HG02588 (cell line): ENCODE measurements around the gene ZSCAN5B.

Experiments used
- ATAC-seq: cut with Tn5 transposase; IDR thresholded peaks from one replicate; pipeline ENCODE4 v1.9.1; 2021; ENCODE audit warnings: mild to moderate bottlenecking, moderate library complexity; ENCODE audit not compliant: unreplicated experiment

The ZSCAN5B gene

DNA sequence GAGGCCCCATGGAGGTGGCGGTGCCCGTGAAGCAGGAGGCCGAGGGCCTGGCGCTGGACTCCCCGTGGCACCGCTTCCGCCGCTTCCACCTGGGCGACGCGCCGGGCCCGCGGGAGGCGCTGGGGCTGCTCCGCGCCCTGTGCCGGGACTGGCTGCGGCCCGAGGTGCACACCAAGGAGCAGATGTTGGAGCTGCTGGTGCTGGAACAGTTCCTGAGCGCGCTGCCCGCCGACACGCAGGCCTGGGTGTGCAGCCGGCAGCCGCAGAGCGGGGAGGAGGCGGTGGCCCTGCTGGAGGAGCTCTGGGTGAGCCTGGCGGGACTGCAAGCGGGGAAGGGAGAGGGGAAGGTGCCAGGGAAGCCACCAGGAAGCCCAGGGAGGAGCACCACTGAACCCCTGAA, 50.7 kb downstream of the ZSCAN5B start:
- no peak for ATAC-seq

DNA sequence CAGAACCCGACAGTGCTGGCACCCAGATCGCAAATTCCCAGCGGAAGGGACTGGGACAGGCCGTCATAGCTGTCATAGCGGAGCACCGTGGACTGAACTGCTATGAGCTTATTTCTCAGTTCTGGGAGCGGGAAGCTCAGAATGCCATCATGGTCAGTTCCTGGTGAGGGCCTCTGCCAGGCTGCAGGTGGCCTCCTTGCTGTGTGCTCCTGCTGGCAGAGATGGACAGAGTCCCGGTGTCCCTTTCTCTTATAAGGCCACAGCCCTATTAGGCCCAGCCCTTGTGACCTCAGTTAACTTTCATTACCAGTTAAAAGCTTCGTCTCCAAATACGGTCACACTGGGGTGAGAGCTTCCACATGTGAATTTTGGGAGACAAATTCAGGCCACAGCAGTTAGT, 51.9 kb downstream of the ZSCAN5B start:
- ATAC-seq, result no peak

DNA sequence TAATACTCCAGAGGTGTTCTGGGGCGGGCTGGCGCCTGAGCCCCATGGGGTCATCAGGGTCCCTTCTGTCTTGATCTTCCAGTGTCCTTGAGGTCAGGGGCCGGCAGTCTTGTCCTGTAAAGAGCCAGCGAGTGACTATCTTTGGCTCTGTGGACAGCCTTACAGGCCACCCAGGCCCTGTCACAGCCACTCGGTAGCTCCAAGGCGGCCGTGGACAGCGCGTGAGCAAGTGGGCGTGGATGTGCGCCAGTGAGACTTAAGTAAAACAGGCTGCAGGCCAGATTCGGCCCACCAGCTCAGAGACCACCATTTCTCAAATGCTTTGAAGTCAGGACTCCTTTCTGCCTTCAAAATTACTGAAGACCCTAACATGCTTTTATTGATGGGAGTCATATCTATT, 52.8 kb downstream of the ZSCAN5B start:
- ATAC-seq, result no peak

DNA sequence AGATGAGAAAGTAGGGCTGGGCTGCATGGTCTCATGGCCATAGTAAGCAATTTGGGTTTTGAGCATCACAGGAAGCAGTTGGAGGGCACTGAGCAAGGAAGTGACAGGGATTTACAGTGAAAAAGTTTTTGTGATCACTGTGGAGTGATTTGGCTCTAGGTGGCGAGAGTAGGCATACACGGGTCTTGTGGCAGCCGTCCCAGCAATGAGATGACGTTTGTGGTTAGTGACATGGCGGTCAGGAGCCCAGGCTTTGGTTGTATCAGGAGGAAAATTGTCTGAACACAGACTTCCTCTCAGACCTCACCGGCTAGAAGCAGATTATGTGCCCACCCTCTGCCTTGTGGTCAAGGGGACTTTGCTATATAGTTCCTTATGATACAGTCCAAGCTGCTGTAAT, 53.2 kb downstream of the ZSCAN5B start:
- ATAC-seq, result no peak

DNA sequence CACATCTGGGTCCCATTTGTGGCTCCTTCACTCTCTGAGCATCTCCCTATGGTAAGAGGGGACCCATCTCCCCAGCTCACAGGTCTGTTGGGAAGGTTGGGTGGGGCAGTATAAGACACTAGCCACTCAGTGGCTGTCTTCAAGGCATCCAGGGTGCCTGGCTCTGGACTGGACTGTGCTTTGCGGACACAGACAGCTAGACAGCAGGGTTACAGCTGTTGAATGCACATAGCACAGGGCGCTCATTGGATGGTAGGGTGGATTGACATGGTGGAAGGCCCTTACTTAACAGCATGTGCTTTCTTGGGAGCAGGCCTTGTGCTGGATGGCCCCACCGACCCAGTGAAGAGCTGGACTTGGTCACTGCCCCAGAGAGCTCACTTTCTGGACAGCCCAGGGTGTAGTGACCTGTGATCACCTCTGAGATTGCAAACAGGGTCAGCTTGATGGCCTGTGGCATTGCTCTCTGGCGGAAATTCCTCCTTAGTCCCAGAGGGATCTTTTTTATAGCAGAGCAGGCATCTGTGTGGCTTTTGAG, 54.6 kb downstream of the ZSCAN5B start:
- no peak for ATAC-seq

DNA sequence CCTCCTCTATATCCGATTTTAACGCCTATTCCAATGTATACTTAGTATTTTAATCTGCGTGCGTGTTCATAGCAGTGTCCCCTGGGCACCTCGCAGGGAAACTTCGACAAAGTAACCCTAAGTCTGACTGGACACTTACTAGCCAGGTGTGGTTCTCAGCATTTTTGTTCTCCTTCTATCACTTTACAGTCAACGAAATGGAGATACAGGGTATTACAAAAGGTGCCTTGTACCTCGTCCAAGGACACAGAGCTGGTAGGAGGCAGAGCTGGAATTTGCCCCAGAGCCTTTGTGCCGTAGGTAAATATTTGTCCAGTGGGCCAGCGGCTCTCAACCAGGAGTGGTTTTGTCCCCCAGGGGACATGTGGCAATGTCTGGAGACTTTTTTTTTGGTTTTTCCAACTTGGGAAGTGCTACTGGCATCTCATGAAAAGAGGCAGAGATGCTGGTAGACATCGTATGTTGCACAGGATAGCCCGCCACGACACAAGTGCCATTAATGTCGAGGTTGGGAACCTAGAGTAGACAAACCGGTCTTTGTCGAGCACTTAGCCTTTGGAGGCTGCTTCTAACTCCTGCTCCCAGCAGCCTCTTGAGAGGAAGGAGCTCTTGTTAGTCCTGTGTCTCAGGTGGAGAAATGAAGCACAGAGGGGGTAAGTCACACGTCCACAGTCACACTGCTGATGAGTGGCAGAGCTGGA, 55.3 kb downstream of the ZSCAN5B start:
- no peak for ATAC-seq

DNA sequence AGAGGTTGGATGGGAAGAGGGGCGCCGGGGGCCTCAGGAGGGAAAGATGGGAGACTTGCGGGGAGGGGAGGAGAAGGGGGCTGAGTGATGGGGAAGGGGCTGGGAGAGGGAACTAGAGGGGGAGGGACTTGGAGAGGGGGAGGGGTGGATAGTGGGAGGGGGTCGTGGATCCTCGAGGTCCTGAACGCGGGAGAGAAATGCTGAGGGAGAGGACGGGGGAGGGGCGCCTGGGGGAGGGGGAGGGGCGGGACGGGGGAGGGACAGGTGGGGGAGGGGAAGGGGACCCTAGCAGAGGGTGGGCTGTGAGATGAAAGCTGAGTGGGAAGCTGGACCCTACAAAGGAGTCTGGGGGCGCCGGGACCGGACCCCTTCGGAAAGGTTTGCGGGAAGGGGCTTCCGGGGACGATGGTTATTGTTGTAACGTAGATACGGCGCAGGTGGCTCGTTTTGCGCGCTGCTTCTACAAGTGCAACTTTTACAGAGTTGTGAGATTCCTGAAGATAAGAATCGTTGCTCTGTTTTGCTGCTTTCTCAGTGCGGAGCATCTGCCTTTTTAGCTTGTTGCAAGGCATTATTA, 56.1 kb downstream of the ZSCAN5B start:
- no peak for ATAC-seq

DNA sequence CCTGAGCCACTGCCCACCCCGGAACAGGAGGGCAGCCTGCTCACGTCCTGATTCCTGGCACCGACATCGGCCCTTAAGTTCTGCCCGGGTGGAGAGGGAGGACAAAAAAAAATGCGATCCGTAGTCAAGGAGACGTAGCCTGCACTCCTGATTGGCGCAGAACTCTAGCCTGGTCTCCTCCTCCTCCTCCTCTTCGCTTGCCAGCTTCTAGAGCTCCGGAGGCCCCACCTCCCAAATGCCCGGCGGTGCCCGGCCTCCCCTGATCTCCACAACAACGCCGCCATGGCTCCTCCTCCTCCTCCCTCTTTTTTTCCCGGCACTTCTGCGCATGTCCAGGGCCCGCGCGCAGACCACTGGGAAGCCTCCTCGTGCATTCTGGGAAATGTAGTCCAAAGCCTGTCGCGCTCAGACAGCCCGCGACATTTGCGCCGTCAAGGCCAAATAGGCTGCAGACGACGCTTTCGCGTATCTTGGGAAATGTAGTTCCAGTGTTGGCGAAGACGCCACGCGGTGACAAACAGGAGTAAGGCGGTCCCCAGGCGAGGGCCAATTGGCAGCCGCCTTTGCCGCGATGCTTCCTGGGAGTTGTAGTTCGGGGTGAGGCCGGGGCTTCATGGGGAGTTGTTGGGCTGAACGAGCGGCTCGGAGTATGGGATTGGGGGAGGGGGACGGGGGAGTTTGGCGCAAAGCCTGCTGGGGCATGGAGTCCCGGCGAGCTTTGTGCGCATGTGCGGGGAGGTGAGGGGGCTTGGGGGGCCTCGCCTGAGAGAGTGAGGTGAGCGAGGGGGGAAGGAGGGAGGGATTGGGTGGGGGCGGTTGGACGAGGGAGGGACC, 56.8 kb downstream of the ZSCAN5B start, which contains the start of gene ZNF444:
Gene ZNF444, plus strand, starts transcription at position 705 of the 834 bp plus-strand sequence. CDS start 5,625 bp downstream, outside the sequence.
- ATAC-seq, result peak; percentile 88

DNA sequence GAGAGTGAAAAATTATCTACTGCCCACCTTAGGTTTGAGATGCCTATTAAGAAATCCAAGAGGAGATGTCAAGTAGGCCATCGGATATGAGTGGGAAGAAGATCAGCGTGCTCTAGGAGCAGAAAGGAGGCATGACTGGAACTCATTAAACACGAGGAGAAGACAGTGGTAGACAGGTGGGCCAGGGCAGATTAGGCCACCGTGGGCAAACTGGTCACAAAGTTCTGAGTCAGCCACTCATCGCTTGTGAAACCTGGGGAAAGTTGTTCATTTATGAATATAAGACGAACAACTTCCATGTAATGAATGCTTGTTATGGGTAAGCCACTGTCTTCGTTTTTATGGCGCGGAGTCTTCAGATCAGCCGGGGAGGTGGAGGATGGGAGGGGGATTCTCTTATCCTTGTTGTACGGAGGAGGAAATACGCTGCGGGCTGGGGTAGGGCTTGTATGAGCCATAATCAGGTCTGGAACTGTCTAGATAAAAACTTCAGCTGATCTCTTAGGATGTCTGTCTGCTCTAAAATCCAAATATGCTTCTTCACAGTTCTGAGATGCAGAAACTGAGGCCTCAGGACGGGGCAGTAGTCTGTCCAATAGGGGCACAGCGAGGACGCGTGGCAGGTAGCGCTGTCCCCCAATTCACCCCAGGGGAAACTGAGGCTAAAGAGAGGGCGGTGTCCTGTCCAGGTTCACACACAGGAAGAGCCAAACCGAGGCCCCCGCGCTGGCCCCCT, 57.6 kb downstream of the ZSCAN5B start:
- ATAC-seq, result no peak
